Gastroesophageal sphincter (tissue), 4 donors: Measurements from ENCODE around the gene KCND3. TPM values are rescaled to one million over a fixed set of nuclear protein-coding genes. Genes with fewer than 3 reads are reported as not detected.

Experiments used
- ATAC-seq: fragments of 150-250 bp; one replicate; pipeline ENCODE4 v1.9.1; 2016; ENCODE audit warnings: mild to moderate bottlenecking, moderate library complexity
- H3K27ac ChIP-seq, 4 donors: fragments of 200-600 bp; sonication (generic) in 3 of 4; 1 replicate in 3 of 4; 2 replicates in 1 of 4; pipeline ENCODE4 v1.5.1; 2016 to 2019
- H3K27me3 ChIP-seq: fragments of 200-600 bp; sonication (generic); one replicate; pipeline ENCODE4 v1.5.1; 2019
- H3K36me3 ChIP-seq, 2 donors: fragments of 200-600 bp; sonication (generic); one replicate each; pipeline ENCODE4 v1.5.1; 2019; ENCODE audit warnings: control low read depth in 1 of 2
- H3K4me1 ChIP-seq, 3 donors: fragments of 200-600 bp; sonication (generic); 1 replicate in 2 of 3; 2 replicates in 1 of 3; pipeline ENCODE4 v1.5.1; 2016 to 2019; ENCODE audit warnings: control low read depth in 2 of 3
- H3K4me3 ChIP-seq, 2 donors: fragments of 200-600 bp; sonication (generic); one replicate each; pipeline ENCODE4 v1.5.1; 2019; ENCODE audit warnings: mild to moderate bottlenecking in 1 of 2, moderate library complexity in 1 of 2
- H3K9me3 ChIP-seq, 3 donors: fragments of 200-600 bp; sonication (generic); one replicate each; pipeline ENCODE4 v1.5.1; 2017 to 2019; ENCODE audit warnings: control low read depth in 2 of 3
- EP300 ChIP-seq: sonication (generic); formaldehyde crosslinking; IDR thresholded peaks from one replicate; pipeline ENCODE4 v1.6.1; 2017; ENCODE audit warnings: antibody characterized with exemption, mild to moderate bottlenecking
- POLR2A ChIP-seq, 2 donors: fragments of 450-650 bp; IDR thresholded peaks; one replicate each; pipeline ENCODE4 v1.6.1; 2017; ENCODE audit warnings: antibody characterized with exemption in 2 of 2, mild to moderate bottlenecking in 2 of 2, moderate library complexity in 1 of 2
- POLR2AphosphoS5 ChIP-seq: sonication (generic); formaldehyde crosslinking; IDR thresholded peaks from one replicate; pipeline ENCODE4 v1.6.1; 2017; ENCODE audit warnings: antibody characterized with exemption
- WGBS, 2 donors: methylation state at CpG; one replicate each; pipeline ENCODE4 v1.1.5; 2018; ENCODE audit warnings: low coverage in 1 of 2; 5-methylcytosine and 5-hydroxymethylcytosine counted together
- total RNA-seq, 4 donors: library from RNA; depleted of rRNA; stranded (reverse); fragments of >200 nt; gene quantifications; one replicate each; pipeline ENCODE4 v1.1.0, GENCODE V29; 2016
- TF ChIP-seq, protein P1 (sequence below), 4 experiments: fragments of 200-600 bp in 2 of 4; fragments of 450-650 bp in 2 of 4; sonication (generic) in 1 of 4; IDR thresholded peaks; one replicate each; pipeline ENCODE4 v1.5.1; 2017 to 2019; ENCODE audit warnings: antibody characterized with exemption in 4 of 4, mild to moderate bottlenecking in 2 of 4, moderate library complexity in 2 of 4

Gene KCND3
- total RNA-seq, 4 donors from 2014 or later = 36.2 to 58.7 (median 57.4) TPM

DNA sequence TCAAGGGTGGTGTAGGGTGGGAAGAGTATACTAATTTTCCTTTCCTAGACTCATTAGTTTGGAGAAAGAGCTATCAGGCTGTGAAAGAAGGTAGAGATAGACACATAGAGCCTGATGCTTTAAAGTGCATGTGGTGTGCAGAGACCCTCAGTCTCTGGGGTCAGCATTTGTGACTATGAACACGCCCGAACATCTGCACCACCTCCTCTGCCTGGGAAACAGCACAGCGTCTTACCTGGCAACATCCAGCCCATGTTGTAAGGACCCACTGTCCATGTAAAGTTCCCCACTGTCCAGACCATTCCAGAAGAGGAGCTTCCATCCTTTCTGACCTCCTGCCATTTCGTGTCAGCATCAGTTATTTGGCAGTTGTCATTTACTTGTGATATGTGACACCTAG, 83.4 kb downstream of the KCND3 start:
- WGBS, 2 donors = 73 to 96% methylated on average over 3 to 4 of the region's 4 CpGs
- no peaks in the 10 kb centered on the region for H3K9me3 ChIP-seq
- H3K4me1 ChIP-seq = peaks cover 0 to 53% (median 4%) of the 10 kb centered on the region in 3 donors
- TF ChIP-seq EP300 = no peak
- TF ChIP-seq, protein P1, sequence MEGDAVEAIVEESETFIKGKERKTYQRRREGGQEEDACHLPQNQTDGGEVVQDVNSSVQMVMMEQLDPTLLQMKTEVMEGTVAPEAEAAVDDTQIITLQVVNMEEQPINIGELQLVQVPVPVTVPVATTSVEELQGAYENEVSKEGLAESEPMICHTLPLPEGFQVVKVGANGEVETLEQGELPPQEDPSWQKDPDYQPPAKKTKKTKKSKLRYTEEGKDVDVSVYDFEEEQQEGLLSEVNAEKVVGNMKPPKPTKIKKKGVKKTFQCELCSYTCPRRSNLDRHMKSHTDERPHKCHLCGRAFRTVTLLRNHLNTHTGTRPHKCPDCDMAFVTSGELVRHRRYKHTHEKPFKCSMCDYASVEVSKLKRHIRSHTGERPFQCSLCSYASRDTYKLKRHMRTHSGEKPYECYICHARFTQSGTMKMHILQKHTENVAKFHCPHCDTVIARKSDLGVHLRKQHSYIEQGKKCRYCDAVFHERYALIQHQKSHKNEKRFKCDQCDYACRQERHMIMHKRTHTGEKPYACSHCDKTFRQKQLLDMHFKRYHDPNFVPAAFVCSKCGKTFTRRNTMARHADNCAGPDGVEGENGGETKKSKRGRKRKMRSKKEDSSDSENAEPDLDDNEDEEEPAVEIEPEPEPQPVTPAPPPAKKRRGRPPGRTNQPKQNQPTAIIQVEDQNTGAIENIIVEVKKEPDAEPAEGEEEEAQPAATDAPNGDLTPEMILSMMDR (IDR thresholded peaks at IDR 0.05) = no peak
- TF ChIP-seq POLR2A (IDR thresholded peaks at IDR 0.05) = no peak
- TF ChIP-seq POLR2AphosphoS5 = no peak
- no peaks in the 10 kb centered on the region for H3K36me3 ChIP-seq
- no peak overlapping the region for H3K4me3 ChIP-seq
- no peak for ATAC-seq
- H3K27me3 ChIP-seq = no peaks in the 10 kb centered on the region
- no peak overlapping the region for H3K27ac ChIP-seq

DNA sequence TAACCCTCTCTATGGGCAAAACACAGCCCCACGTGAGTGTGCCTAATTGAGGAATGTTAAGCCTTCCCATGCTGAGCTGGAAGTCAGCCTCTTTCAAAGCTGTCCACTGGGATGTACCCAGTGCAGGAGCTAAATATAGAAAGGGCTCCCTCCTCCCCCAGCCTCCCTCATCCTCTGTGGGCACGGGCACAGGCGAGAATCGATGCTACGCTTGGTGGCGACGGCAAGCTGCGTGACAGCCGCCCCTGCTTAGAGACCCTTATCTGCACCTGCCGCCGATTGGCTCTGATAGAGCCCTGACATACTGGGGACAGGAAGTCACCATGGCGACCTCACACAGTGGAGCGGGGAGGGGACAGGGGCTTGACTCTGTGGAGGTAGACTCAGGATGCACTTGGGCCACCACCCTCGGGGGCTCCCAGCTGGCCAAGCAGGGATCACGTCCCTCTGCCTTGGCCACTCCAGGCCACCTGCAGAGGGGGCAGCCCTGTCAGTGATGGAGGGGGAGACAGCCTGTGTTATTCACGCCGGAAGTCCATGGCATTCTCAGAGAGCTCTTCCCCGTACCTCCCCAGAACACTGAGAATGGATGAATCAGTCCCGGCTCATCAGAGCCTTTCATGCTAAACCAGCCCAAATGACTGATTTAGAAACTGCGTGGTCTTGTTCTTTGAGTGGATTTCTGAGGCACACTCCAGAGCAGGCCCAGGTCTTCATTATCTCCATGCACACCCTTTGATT, 84.8 kb downstream of the KCND3 start:
- Histone ChIP-seq H3K27me3 (no peaks in the 10 kb centered on the region), H3K4me3 (peak overlapping the region in 1 of 2 donors; percentile 29), H3K27ac (peak overlapping the region; percentile 20 to 77 (median 71)), H3K9me3 (no peaks in the 10 kb centered on the region), H3K4me1 (peaks cover 0 to 45% (median 4%) of the 10 kb centered on the region in 3 donors), H3K36me3 (no peaks in the 10 kb centered on the region)
- TF ChIP-seq POLR2AphosphoS5 (peak; percentile 58), EP300 (no peak)
- WGBS, 2 donors = 22 to 49% methylated on average over 3 to 4 of the region's 20 CpGs
- ATAC-seq = peak; percentile 71

DNA sequence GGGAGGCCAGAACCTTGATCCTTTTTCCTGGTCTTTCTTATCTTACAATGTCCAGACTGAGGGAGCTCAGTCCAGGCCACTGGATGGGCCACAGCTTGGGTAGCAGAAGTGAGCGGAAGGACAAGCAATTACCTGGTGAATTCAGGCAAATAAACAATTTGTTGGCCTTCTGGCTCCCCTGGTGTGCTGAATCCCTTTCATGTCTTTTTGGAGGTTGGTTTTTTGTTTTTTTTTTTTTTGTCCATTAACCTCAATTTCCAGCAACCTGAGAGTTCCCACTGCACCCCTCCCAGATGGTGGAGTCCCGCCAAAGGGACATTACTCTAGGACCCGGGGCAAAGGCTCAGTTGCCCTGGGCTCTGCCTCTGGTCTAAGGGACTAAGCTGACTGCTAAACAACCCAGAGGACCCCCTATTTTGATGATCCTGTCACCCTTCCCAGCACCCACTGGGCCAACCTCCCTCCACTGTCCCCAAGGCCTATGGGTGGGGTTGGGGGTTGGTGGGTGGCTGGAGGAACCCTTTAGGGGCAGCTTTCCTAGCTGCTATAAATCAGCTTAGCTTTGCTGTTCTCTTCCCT, 85.5 kb downstream of the KCND3 start:
- ATAC-seq = peak; percentile 10

DNA sequence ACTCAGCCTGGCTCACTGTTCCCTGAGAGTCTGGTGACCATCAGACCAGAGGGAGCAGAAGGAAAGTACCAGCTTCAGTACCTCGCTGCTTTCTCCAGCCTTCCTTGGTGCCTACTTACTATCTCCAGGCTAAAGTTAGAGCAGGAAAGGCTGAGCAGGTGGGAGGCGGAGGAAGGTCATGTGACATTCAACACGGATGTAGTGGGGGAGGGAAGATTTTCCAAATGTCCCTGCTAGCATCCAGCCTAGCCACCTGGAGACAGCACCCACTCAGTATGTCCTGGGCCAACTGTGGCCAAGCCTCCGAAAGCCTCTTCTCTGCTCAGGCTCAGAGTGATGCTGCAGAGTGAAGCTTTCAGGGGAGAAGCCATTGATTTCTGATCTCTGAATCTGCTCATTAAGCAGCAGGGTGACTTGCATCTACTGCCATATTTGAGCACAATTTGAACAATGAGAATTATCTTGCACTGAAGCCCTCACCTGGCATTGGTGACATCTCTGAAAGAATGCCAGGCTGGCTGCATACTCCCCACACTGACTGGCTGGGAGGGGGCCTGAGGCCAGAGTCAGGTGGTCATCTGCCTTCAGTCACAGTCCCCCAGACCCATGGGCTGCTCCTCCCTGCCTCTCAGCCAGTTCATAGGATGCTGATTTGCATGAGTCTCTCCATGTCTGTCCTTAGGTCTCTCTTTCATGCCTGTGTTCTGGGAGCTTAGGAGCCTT, 86.2 kb downstream of the KCND3 start:
- H3K4me1 ChIP-seq = peaks cover 0 to 40% (median 4%) of the 10 kb centered on the region in 3 donors
- no peak for ATAC-seq
- H3K9me3 ChIP-seq = no peaks in the 10 kb centered on the region
- TF ChIP-seq, protein P1 (IDR thresholded peaks at IDR 0.05) = no peak
- TF ChIP-seq POLR2AphosphoS5 (no peak), EP300 (no peak), POLR2A (IDR thresholded peaks at IDR 0.05) (no peak)
- peaks cover 0 to 4% of the 10 kb centered on the region in 2 donors for H3K36me3 ChIP-seq
- WGBS, 2 donors = no CpG with 5 or more reads among the region's 4 CpGs
- H3K27ac ChIP-seq = peak overlapping the region in 2 of 4 donors; percentile 70 to 77
- no peak overlapping the region for H3K4me3 ChIP-seq
- H3K27me3 ChIP-seq = no peaks in the 10 kb centered on the region

More for the DNA sequence above, 85.5 kb downstream of the KCND3 start:
- Histone ChIP-seq H3K4me1 (peaks cover 0 to 45% (median 4%) of the 10 kb centered on the region in 3 donors), H3K36me3 (peaks cover 0 to 4% of the 10 kb centered on the region in 2 donors), H3K4me3 (no peak overlapping the region), H3K9me3 (no peaks in the 10 kb centered on the region), H3K27ac (peak overlapping the region; percentile 20 to 77 (median 71)), H3K27me3 (no peaks in the 10 kb centered on the region)
- WGBS, 2 donors = 83 to 100% methylated on average over 1 of the region's 3 CpGs
- TF ChIP-seq POLR2AphosphoS5 (no peak), POLR2A (IDR thresholded peaks at IDR 0.05) (no peak), EP300 (no peak)
- TF ChIP-seq, protein P1 (IDR thresholded peaks at IDR 0.05) = no peak

DNA sequence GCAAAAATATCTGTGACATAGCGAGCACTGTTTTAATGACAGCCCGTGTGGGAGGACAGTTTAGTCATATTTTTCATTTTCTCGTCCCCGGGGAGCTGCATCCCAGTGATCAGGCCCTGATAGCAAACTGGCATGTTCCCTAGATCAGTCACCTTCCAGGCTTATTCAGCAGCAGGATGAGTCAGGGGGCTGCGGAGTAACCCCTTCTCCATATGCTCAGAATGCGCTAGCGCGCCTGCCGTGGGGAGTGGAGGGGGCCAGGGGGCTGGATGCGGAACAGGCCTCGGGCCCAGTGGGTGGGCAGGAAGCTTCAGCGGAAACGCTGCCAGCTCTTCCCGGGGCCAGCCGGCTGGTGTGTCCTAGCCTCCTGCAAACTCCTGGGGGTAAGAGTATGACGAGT, 94.0 kb downstream of the KCND3 start:
- ATAC-seq = no peak
- H3K27ac ChIP-seq = no peak overlapping the region
- no peaks in the 10 kb centered on the region for H3K4me1 ChIP-seq
- TF ChIP-seq, protein P1 (IDR thresholded peaks at IDR 0.05) = no peak
- no peak for TF ChIP-seq EP300
- no peak for TF ChIP-seq POLR2A (IDR thresholded peaks at IDR 0.05)
- TF ChIP-seq POLR2AphosphoS5 = no peak
- H3K4me3 ChIP-seq = no peak overlapping the region
- peaks cover 0 to 4% of the 10 kb centered on the region in 2 donors for H3K36me3 ChIP-seq
- H3K27me3 ChIP-seq = no peaks in the 10 kb centered on the region
- no peaks in the 10 kb centered on the region for H3K9me3 ChIP-seq
- 55 to 80% methylated on average over 1 to 5 of the region's 16 CpGs for WGBS, 2 donors
